Activated CD4-positive, CD25-positive, alpha-beta regulatory T cell (primary cell): Measurements from ENCODE around the gene ZFAND2A.

Experiments
- DNase-seq, 4 experiments: peaks; one replicate each; lab custom pipeline; 2025; lab: John Stamatoyannopoulos, UW

Gene ZFAND2A

DNA sequence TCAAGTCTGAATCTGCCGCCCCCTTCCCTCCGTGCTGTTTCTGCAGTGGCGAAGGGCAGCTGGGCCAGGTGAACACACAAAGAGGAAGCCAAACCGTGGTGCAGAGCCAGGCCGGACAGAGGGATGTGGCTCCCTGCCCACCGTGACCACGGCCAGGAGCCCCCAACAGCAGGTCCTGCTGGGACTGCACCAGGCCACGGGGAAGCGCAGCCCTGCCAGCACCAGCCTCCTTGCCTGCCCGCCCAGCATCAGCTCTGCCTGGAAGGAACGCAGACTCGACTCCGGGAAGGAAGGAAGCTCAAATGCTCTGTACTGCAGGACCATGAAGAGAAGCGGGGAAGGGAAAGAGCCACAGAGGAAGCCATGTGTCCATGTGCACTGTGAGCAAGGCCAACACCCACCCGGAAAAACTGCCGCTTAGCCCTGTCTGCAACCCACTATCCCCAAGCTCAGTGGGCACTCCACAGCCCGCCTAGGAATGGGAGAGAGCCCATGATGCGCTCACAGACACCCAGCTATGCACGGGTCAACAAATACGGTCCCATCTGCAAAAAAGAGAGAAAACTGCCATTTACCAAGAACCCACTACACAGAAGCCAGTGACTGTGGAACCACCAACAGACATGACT lies 53.1 kb downstream of the ZFAND2A start:
- DNase-seq: no peak

GRCh38 chr7:1106063-1106792 lies 53.8 kb downstream of the ZFAND2A start:
- no peak for DNase-seq

- DNase-seq: no peak
Measured at GRCh38 chr7:1105189-1105588, 54.8 kb downstream of the ZFAND2A start.

DNA sequence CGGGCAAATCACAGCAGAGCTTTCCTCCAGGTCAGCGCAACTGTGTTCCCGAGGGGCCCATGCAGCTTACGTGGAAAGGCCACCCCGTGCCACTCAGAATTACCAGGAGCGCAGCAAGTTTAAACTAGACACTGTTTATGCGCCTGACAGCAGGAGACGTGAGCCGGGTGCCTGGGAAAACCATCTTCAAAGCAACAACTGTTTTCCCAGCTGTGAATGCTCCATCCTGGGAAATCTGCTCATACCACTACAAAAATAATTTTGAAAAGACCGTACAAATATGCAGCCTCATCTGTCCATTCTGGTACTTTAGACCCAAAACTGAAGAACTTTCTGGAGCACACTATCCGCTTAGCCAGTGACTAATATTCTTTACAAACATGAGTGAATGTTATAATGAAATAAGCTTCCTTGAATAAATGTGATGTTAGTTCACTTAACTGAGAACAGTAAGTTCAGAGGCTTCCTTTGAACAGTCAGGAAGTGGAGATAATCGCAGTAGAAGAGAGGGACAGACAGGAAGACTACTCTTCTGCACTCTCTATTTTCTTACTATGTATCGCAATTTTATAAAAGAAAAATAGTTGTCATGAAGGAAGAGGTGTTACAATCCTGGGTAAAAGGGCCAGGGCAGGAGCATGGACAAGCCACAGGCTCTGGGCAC lies 55.3 kb downstream of the ZFAND2A start:
- DNase-seq: no peak

GRCh38 chr7:1103789-1104515 lies 56.0 kb downstream of the ZFAND2A start:
- DNase-seq: no peak

GRCh38 chr7:1103009-1103788 lies 56.8 kb downstream of the ZFAND2A start:
- no peak for DNase-seq
